Measurements from ENCODE around the gene GRIN1.

Gene GRIN1

GRCh38 chr9:137193771-137194170, 54.8 kb downstream of the GRIN1 start:
- no peak for DNase-seq (ENCODE audit: low read depth in 2 of 2)

- no peak for DNase-seq (ENCODE audit: low read depth in 2 of 2)
Measured at GRCh38 chr9:137194388-137194787, 55.4 kb downstream of the GRIN1 start.

GRCh38 chr9:137194909-137195308, 56.0 kb downstream of the GRIN1 start:
- no peak for DNase-seq (ENCODE audit: low read depth in 2 of 2)

- no peak for DNase-seq (ENCODE audit: low read depth in 2 of 2)
Measured at GRCh38 chr9:137195525-137196220, 56.7 kb downstream of the GRIN1 start.

- no peak for DNase-seq (ENCODE audit: low read depth in 2 of 2)
Measured at GRCh38 chr9:137198051-137198901, 59.3 kb downstream of the GRIN1 start.

GRCh38 chr9:137198902-137199283, 59.9 kb downstream of the GRIN1 start:
- DNase-seq (ENCODE audit: low read depth in 2 of 2), result no peak

- DNase-seq (ENCODE audit: low read depth in 2 of 2), result no peak
Measured at GRCh38 chr9:137199411-137200121, 60.6 kb downstream of the GRIN1 start.

- DNase-seq (ENCODE audit: low read depth in 2 of 2), result peak; percentile 95 to 99
Measured at GRCh38 chr9:137200311-137201204, 61.6 kb downstream of the GRIN1 start, which contains the start of gene TPRN. Gene TPRN (minus strand): TSS chr9:137200741. CDS start chr9:137200711, 30 bp downstream.

- DNase-seq (ENCODE audit: low read depth in 2 of 2), result no peak
Measured at GRCh38 chr9:137201205-137201868, 62.4 kb downstream of the GRIN1 start.

GRCh38 chr9:137202966-137203365, 64.0 kb downstream of the GRIN1 start:
- no peak for DNase-seq (ENCODE audit: low read depth in 2 of 2)

- no peak for DNase-seq (ENCODE audit: low read depth in 2 of 2)
Measured at GRCh38 chr9:137204731-137205125, 65.8 kb downstream of the GRIN1 start.

- DNase-seq (ENCODE audit: low read depth in 2 of 2), result peak; percentile 87 to 93
Measured at GRCh38 chr9:137205126-137206069, 66.4 kb downstream of the GRIN1 start, which contains the start of the genes NDOR1 and TMEM203. Gene NDOR1 (plus strand): TSS chr9:137205700. CDS start chr9:137205778, 78 bp downstream. Gene TMEM203 (minus strand): TSS chr9:137205648. CDS start chr9:137205414, 234 bp downstream.

- no peak for DNase-seq (ENCODE audit: low read depth in 2 of 2)
Measured at GRCh38 chr9:137206602-137207001, 67.6 kb downstream of the GRIN1 start.

- no peak for DNase-seq (ENCODE audit: low read depth in 2 of 2)
Measured at GRCh38 chr9:137211532-137211931, 72.6 kb downstream of the GRIN1 start.

GRCh38 chr9:137212520-137212919, 73.6 kb downstream of the GRIN1 start:
- no peak for DNase-seq (ENCODE audit: low read depth in 2 of 2)

- no peak for DNase-seq (ENCODE audit: low read depth in 2 of 2)
Measured at GRCh38 chr9:137213160-137214060, 74.5 kb downstream of the GRIN1 start.

- DNase-seq (ENCODE audit: low read depth in 2 of 2), result no peak
Measured at GRCh38 chr9:137214620-137215019, 75.7 kb downstream of the GRIN1 start.
